Measurements from ENCODE around the gene PHACTR3.

PHACTR3 gene

GRCh38 chr20:59598625-59599310 lies 5.6 kb upstream of the PHACTR3 start:
- TF ChIP-seq CTCF (IDR thresholded peaks at IDR 0.05; ENCODE audit: low read length), result peak; percentile 90
- TF ChIP-seq EZH2 (optimal IDR thresholded peaks at IDR 0.05; ENCODE audit: low read depth, low read length), result no peak
- no peak for TF ChIP-seq EZH2phosphoT487 (IDR thresholded peaks at IDR 0.05; ENCODE audit: low read length)
- no peak overlapping the region for H3K4me3 ChIP-seq (ENCODE audit: low read length)

GRCh38 chr20:59599941-59600340 lies 4.4 kb upstream of the PHACTR3 start:
- no peaks in the 10 kb centered on the region for H3K9me2 ChIP-seq (replicated peaks; ENCODE audit: insufficient read depth, low read length)
- no peak for DNase-seq
- H3K4me3 ChIP-seq (ENCODE audit: low read length), result no peak overlapping the region
- no peak for TF ChIP-seq EZH2phosphoT487 (IDR thresholded peaks at IDR 0.05; ENCODE audit: low read length)
- no peak for TF ChIP-seq EZH2 (optimal IDR thresholded peaks at IDR 0.05; ENCODE audit: low read depth, low read length)
- H3K9ac ChIP-seq (ENCODE audit: low read length), result no peak overlapping the region
- H2AFZ ChIP-seq (ENCODE audit: low read length), result no peak overlapping the region
- H3K4me1 ChIP-seq (ENCODE audit: low read length), result no peaks in the 10 kb centered on the region
- H3K4me2 ChIP-seq (ENCODE audit: low read depth, low read length), result no peak overlapping the region
- H4K20me1 ChIP-seq (ENCODE audit: insufficient read depth, low read length), result no peaks in the 10 kb centered on the region
- no peaks in the 10 kb centered on the region for H3K36me3 ChIP-seq (replicated peaks; ENCODE audit: insufficient read depth, low read length)
- H3K9me3 ChIP-seq (replicated peaks; ENCODE audit: insufficient read depth, low read length), result no peaks in the 10 kb centered on the region
- no peaks in the 10 kb centered on the region for H3K79me2 ChIP-seq (ENCODE audit: low read length)
- H3F3A ChIP-seq (ENCODE audit: insufficient read depth, low read length), result no peaks in the 10 kb centered on the region
- peaks cover 82% of the 10 kb centered on the region for H3K27me3 ChIP-seq (replicated peaks; ENCODE audit: insufficient read depth, low read length)
- no peak overlapping the region for H3K27ac ChIP-seq (ENCODE audit: low read length)

More at GRCh38 chr20:59598625-59599310, 5.6 kb upstream of the PHACTR3 start:
- Histone ChIP-seq H3K4me1 (ENCODE audit: low read length) (no peaks in the 10 kb centered on the region), H3K27ac (ENCODE audit: low read length) (no peak overlapping the region), H3K4me2 (ENCODE audit: low read depth, low read length) (no peak overlapping the region), H3K9me3 (replicated peaks; ENCODE audit: insufficient read depth, low read length) (no peaks in the 10 kb centered on the region), H3K27me3 (replicated peaks; ENCODE audit: insufficient read depth, low read length) (peaks cover 86% of the 10 kb centered on the region), H3K79me2 (ENCODE audit: low read length) (no peaks in the 10 kb centered on the region), H3K9ac (ENCODE audit: low read length) (no peak overlapping the region), H4K20me1 (ENCODE audit: insufficient read depth, low read length) (no peaks in the 10 kb centered on the region), H3K36me3 (replicated peaks; ENCODE audit: insufficient read depth, low read length) (no peaks in the 10 kb centered on the region), H3F3A (ENCODE audit: insufficient read depth, low read length) (no peaks in the 10 kb centered on the region), H3K9me2 (replicated peaks; ENCODE audit: insufficient read depth, low read length) (no peaks in the 10 kb centered on the region), H2AFZ (ENCODE audit: low read length) (no peak overlapping the region)
- peak; percentile 36 for DNase-seq

- DNase-seq, result no peak
- Histone ChIP-seq H3K9me3 (replicated peaks; ENCODE audit: insufficient read depth, low read length) (no peaks in the 10 kb centered on the region), H3K4me2 (ENCODE audit: low read depth, low read length) (no peak overlapping the region), H3K27ac (ENCODE audit: low read length) (no peak overlapping the region), H2AFZ (ENCODE audit: low read length) (no peak overlapping the region), H3K9me2 (replicated peaks; ENCODE audit: insufficient read depth, low read length) (no peaks in the 10 kb centered on the region), H4K20me1 (ENCODE audit: insufficient read depth, low read length) (no peaks in the 10 kb centered on the region), H3K4me1 (ENCODE audit: low read length) (no peaks in the 10 kb centered on the region), H3K36me3 (replicated peaks; ENCODE audit: insufficient read depth, low read length) (no peaks in the 10 kb centered on the region), H3K9ac (ENCODE audit: low read length) (no peak overlapping the region), H3K27me3 (replicated peaks; ENCODE audit: insufficient read depth, low read length) (peaks cover 82% of the 10 kb centered on the region), H3K4me3 (ENCODE audit: low read length) (no peak overlapping the region), H3F3A (ENCODE audit: insufficient read depth, low read length) (no peaks in the 10 kb centered on the region), H3K79me2 (ENCODE audit: low read length) (no peaks in the 10 kb centered on the region)
- TF ChIP-seq CTCF (IDR thresholded peaks at IDR 0.05; ENCODE audit: low read length) (no peak), EZH2phosphoT487 (IDR thresholded peaks at IDR 0.05; ENCODE audit: low read length) (no peak), EZH2 (optimal IDR thresholded peaks at IDR 0.05; ENCODE audit: low read depth, low read length) (no peak)
These were observed 3.9 kb upstream of the PHACTR3 start for GRCh38 chr20:59600472-59600871.

- Histone ChIP-seq H3K4me3 (ENCODE audit: low read length) (no peak overlapping the region), H3K4me2 (ENCODE audit: low read depth, low read length) (no peak overlapping the region), H3K79me2 (ENCODE audit: low read length) (no peaks in the 10 kb centered on the region), H2AFZ (ENCODE audit: low read length) (no peak overlapping the region), H3K27me3 (replicated peaks; ENCODE audit: insufficient read depth, low read length) (peaks cover 87% of the 10 kb centered on the region), H3K27ac (ENCODE audit: low read length) (no peak overlapping the region), H3K9me2 (replicated peaks; ENCODE audit: insufficient read depth, low read length) (no peaks in the 10 kb centered on the region), H4K20me1 (ENCODE audit: insufficient read depth, low read length) (no peaks in the 10 kb centered on the region), H3K36me3 (replicated peaks; ENCODE audit: insufficient read depth, low read length) (no peaks in the 10 kb centered on the region), H3K4me1 (ENCODE audit: low read length) (no peaks in the 10 kb centered on the region), H3K9ac (ENCODE audit: low read length) (no peak overlapping the region), H3K9me3 (replicated peaks; ENCODE audit: insufficient read depth, low read length) (no peaks in the 10 kb centered on the region), H3F3A (ENCODE audit: insufficient read depth, low read length) (no peaks in the 10 kb centered on the region)
- no peak for DNase-seq
- TF ChIP-seq EZH2phosphoT487 (IDR thresholded peaks at IDR 0.05; ENCODE audit: low read length) (no peak), EZH2 (optimal IDR thresholded peaks at IDR 0.05; ENCODE audit: low read depth, low read length) (no peak), CTCF (IDR thresholded peaks at IDR 0.05; ENCODE audit: low read length) (no peak)
These were observed 1.7 kb upstream of the PHACTR3 start for GRCh38 chr20:59602546-59603080.

Measured in MM.1S (cell line).